CD4-positive, alpha-beta T cell treated with Interleukin-10 for 1 hour (primary cell): ENCODE measurements around the gene ITGA11.
"Not testable (repeated sequence)": the region's sequence is repeated elsewhere in the genome, so short reads cannot be mapped to it uniquely, and the experiment has no call there.

Experiments used
- DNase-seq: peaks from one replicate; pipeline ENCODE4 v3.0.0-alpha.2; 2020

The ITGA11 gene

DNA sequence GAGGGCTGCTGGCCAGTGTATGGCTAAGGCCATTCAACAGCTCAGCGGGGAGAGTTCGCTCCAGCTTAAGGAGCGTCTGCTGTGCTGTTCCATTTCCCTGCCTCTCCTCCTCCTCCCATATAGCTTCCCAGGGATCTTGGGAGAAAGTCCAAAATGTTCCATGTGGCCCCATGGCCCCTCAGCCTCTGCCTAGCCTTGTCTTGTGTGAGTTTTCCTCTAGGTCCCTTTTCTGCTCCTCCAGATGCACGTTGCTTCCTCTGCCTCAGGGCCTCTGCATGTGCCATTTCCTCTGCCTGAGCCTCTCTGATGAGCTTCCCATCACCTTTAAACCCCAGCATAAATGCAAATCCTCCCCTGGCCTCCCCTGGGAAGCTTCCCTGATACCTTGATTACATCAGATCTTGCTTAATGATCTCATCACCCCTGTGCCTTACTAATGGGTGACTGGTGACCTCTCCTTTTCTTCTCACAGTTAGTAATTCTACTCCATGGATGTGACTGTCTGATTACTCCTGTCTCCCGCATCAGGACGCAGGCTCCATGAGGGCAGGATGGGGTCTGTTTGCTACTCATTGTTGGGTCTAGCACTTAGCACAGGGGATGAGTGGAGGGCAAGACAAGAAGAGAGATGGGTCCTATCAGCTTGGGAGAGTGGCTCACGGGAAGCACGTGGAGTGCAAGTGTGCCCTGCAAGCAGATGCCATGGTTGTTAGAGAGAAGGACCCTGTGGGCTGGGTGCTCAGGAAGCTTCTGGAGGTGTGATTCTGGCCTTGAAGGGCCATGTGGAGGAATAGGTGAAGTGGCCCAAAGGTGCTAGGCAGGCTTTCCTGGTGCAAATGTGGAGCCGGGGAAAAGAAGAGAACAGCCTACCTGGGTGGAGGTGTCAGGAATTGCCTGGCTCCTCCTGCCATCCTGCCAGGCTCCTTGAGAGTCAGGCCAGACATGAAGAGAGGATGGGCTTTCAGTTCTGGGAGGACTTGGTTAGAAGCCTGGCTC, 23.8 kb downstream of the ITGA11 start:
- DNase-seq = no peak

DNA sequence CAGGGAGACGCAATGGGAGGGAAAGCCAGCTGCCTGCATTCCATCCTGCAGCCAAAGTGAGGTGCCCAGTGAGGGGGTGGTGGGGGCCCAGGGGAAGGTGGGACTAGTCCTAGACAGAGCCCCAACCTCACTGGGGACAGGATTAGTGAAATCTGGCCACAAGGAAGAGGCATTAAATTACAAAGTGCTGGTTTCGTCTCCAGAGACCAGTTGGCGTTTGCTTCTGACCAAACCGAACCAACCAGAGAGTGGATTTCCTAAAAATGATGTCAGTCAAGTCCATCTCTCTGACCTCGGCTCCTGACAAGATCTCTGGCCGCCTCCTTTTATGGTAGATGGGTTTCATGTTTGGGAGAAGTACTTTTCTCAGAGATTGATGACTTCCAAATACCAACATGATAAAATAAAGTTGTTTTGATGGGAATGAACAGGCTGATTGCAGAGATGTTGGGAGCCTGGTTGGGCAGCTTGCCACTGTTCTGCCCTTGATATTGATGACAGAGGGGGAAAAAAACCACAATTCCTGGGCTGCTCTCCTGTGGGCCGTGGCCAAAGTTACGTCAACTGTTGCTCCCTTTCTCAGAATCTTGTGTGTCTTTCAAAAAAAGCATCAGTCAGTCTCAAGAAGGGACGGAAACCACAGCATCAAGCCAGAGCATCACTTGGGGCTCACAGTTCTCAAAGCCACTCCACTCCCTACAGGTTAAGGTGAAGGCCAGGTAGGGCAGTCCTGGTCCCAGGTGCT, 24.6 kb downstream of the ITGA11 start:
- no peak for DNase-seq

GRCh38 chr15:68405378-68406250, 26.3 kb downstream of the ITGA11 start:
- no peak for DNase-seq

GRCh38 chr15:68404056-68404798, 27.7 kb downstream of the ITGA11 start:
- no peak for DNase-seq

- no peak for DNase-seq
Measured at GRCh38 chr15:68403161-68403941, 28.6 kb downstream of the ITGA11 start.

- DNase-seq = no peak
Measured at GRCh38 chr15:68402432-68403160, 29.4 kb downstream of the ITGA11 start.

DNA sequence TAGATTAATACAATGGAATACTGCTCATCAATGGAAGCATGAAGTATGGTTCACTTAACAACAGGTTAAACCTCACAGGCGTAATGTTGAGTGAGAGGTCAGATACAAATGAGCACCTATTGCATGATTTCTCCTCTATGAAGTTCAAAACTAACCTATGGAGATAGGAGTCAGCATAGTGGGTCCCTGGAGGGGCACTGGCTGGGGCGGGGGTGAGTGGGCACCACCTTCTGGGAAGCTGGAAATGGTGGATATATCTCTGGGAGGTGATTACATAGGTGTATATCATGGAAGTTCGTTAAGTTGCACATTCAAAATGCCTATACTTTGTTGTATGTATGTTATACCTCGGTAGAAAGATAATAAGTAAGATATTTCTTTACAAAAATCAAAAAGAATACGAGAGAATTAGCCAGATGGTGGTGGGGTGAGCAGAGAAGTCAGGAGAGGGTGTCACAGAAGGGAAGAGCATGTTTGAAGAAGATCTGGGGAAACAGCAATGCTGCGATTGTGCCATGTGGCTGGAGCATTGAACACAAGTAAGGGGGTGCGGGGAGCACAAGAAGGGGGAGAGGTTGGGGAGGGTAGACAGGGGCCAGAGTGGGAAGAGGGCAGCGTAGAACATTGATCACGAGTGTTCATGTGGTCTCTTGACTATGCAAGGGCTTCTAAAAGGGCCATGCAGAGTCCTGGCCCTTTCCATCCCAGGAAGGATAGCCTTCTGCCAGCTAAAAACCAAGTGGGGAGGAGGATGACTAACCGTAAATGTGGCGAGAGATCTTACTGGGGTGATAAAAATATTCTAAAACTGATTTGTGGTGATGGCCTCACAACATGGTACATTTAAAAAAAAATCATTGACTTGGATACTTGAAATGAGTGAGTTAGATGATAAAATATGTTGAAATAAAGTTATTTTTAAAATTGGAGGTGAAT, 30.2 kb downstream of the ITGA11 start:
- DNase-seq = no peak

- no peak for DNase-seq
Measured at GRCh38 chr15:68400066-68400456, 31.9 kb downstream of the ITGA11 start.

GRCh38 chr15:68399096-68400065, 32.6 kb downstream of the ITGA11 start:
- no peak for DNase-seq

- DNase-seq = not testable (repeated sequence)
Measured at GRCh38 chr15:68397999-68398398, 34.0 kb downstream of the ITGA11 start.

- no peak for DNase-seq
Measured at GRCh38 chr15:68396068-68396467, 35.9 kb downstream of the ITGA11 start.

DNA sequence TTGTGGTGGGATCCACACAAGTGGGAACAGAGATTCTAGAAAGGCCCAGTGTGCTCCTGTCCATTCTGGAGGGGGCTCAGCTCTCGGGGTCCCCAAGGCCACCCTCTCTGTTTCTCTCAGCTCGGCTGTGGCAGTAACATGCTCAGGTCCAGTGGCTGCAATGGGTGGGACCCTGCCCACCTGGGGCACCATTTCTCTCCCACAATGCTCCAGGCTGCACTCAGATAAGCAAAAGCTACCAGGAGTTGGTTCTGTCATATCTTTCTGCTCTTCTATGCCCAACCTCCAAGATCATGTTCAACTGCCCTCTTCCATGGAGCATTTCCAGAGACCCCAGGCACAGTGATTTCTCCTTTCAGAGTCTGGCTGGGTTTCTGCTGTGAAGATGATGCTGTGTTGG, 40.8 kb downstream of the ITGA11 start:
- no peak for DNase-seq

DNA sequence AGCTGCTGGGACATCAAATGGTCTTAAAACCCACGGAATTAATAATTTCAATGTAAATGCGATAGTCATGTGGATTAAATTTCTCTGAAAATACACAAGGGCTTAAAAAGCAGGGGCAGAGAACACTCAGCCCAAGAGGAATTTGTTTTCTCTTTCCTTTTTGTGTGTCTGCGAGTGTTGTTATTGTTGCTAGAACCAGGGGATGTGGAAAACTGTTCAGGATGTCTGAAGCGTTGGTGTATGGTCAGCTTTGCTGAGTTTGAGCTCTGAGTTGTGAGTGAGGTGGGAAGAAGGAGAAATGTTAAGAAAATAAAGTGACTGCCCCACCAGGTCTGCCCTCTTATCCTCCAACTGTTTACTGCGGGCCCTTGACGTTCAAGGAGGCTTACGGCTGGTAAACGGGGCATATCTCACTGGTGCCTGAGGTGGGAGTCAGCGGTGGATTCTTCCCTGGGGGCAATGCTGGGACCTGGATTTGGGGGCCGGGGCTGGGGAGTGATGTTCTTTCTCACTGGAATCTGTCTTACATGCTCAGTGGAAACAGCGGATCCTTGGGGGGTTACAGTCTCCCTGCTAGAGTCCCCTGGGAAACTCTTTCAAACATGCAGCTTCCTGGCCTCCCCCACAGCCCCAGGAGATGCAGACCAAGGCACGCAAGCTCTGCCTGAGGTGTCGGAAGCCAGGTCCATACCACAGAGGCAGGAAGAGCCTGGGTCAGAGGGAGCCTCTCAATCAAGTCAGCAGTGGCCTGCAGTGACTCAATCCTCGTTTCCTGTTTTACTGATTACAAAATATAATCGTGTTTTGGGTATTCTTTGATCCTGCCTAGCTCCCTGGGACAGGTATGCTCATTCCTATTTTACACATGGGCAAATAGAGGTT, 41.8 kb downstream of the ITGA11 start:
- no peak for DNase-seq

DNA sequence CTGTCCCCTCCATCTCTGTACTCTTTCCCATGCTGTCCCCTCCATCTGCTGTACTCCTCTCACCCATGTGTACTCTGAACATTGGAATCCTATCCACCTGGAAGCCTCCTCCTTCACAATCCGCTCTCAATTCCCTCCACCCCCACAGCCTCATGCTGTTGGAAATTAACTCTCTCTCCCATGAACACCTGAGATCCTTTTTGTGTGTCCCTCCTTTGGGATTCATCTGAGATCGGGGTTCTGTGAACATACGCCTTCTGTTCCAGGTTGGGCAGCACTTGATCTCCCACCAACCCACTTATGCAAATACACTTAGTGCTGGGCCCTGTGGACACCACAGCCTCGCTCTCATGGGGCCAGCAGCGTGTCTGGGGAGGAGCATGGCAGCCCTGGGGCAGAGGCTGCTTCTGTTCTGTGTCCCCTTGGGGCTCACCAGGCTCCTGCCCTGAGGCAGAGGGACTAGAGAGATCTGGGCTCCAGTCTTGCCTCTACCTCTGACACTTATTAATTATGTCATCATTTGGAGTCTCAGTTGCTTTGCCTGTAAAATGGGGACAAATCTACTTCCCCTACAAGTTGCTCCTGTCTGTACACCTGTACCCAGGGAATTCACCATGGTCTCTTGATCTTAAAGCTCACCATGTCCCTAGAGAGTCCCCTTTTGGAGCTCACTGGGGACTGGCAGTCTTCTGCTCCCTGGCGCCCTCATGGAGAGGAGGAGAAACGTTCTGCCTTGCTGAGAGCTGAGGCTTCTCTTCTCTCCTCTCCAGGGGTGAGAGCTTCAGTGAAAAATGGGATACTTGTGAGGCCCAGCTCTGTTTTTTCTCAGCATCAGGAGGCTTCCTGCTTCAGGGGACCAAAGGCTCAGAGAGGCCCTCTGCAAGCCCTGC, 42.7 kb downstream of the ITGA11 start:
- no peak for DNase-seq

DNA sequence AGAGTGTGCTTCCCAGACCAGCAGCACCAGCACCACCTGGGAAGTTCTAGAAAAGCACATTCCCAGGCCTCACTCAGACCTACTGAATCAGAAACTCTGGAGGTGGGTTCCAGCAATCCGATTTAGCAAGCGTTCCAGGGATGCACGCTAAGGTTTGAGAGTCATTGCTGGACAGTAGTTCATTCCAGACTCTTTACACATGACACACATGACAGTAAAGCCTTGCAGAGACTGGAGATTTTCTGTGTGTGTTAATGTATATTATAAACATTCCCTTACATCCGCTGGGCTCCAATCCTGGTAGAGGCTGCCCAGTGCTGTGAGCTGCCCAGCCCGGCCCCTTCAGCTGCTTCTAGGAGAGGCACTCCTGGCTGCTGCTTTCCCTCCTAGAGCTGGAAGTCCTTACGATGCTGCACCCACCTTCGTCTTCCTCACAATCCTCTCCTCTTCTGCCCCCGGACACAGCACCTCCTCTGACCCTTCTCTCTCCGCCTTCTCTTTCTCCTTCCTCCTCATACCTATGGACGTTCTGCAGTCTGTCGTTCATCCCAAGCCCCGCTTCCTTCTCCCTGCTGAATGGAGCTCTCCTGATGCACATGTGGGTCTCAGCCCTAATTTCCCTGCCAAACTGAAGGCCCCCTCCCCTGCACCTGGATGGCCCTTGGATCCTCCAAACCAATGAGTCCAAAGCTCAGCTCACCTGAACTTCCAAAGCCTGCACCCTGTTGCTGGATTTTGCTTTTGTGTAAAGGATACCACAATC, 44.4 kb downstream of the ITGA11 start:
- no peak for DNase-seq
